GM19463 (cell line): ENCODE measurements around the gene RTF1.
"Not testable (repeated sequence)": the region's sequence is repeated elsewhere in the genome, so short reads cannot be mapped to it uniquely, and the experiment has no call there.

ENCODE experiments used
- ATAC-seq: cut with Tn5 transposase; IDR thresholded peaks from one replicate; pipeline ENCODE4 v1.9.1; 2021; ENCODE audit warnings: mild to moderate bottlenecking, moderate library complexity; ENCODE audit not compliant: unreplicated experiment

Gene RTF1

GRCh38 chr15:41435037-41435786, 18.3 kb downstream of the RTF1 start:
- ATAC-seq: no peak

GRCh38 chr15:41437448-41437847, 20.6 kb downstream of the RTF1 start:
- ATAC-seq: no peak

- ATAC-seq: no peak
Observed at GRCh38 chr15:41438206-41438605, 21.3 kb downstream of the RTF1 start.

- not testable (repeated sequence) for ATAC-seq
Observed at GRCh38 chr15:41438745-41439144, 21.9 kb downstream of the RTF1 start.

- ATAC-seq: no peak
Observed at GRCh38 chr15:41443275-41443674, 26.4 kb downstream of the RTF1 start.

- no peak for ATAC-seq
Observed at GRCh38 chr15:41445399-41445798, 28.5 kb downstream of the RTF1 start.

- no peak for ATAC-seq
Observed at GRCh38 chr15:41462084-41462795, 45.3 kb downstream of the RTF1 start.

- no peak for ATAC-seq
Observed at GRCh38 chr15:41464889-41465580, 48.1 kb downstream of the RTF1 start.

GRCh38 chr15:41465822-41466421, 49.0 kb downstream of the RTF1 start:
- no peak for ATAC-seq

GRCh38 chr15:41466711-41467110, 49.8 kb downstream of the RTF1 start:
- no peak for ATAC-seq

- not testable (repeated sequence) for ATAC-seq
Observed at GRCh38 chr15:41469644-41470043, 52.7 kb downstream of the RTF1 start.

- ATAC-seq: no peak
Observed at GRCh38 chr15:41473418-41473817, 56.5 kb downstream of the RTF1 start.

GRCh38 chr15:41474436-41474835, 57.5 kb downstream of the RTF1 start:
- no peak for ATAC-seq

GRCh38 chr15:41474941-41475340, 58.0 kb downstream of the RTF1 start:
- ATAC-seq: no peak

- no peak for ATAC-seq
Observed at GRCh38 chr15:41476416-41477048, 59.6 kb downstream of the RTF1 start.

GRCh38 chr15:41480396-41481140, 63.7 kb downstream of the RTF1 start:
- ATAC-seq: no peak

GRCh38 chr15:41482110-41482877, 65.4 kb downstream of the RTF1 start:
- no peak for ATAC-seq

- ATAC-seq: peak; percentile 80
Observed at GRCh38 chr15:41483115-41483514, 66.2 kb downstream of the RTF1 start.

GRCh38 chr15:41483519-41483918, 66.6 kb downstream of the RTF1 start:
- ATAC-seq: no peak
